Liver (tissue), 3 donors: ENCODE data around the gene VIPR2.

Experiments
- GABPA ChIP-seq, 2 donors: IDR thresholded peaks in 1 of 2; conservative IDR thresholded peaks in 1 of 2; 2 replicates each; pipeline ENCODE4 v1.6.1; 2016; ENCODE audit warnings: antibody characterized with exemption in 2 of 2, mild to moderate bottlenecking in 1 of 2, moderate library complexity in 1 of 2
- JUND ChIP-seq, 2 donors: IDR thresholded peaks; 2 replicates each; pipeline ENCODE4 v1.6.1; 2016; ENCODE audit warnings: antibody characterized with exemption in 2 of 2
- REST ChIP-seq: IDR thresholded peaks from 2 replicates; pipeline ENCODE4 v1.6.1; 2016; ENCODE audit warnings: antibody characterized with exemption, mild to moderate bottlenecking
- SP1 ChIP-seq: IDR thresholded peaks from 2 replicates; pipeline ENCODE4 v1.6.1; 2018; ENCODE audit warnings: antibody characterized with exemption, mild to moderate bottlenecking
- ZBTB33 ChIP-seq: IDR thresholded peaks from 2 replicates; pipeline ENCODE4 v1.6.1; 2016; ENCODE audit warnings: antibody characterized with exemption
- TF ChIP-seq, protein P1 (sequence below): fragments of 150-350 bp; IDR thresholded peaks from 2 replicates; pipeline ENCODE4 v1.5.1; 2017; ENCODE audit warnings: improper control_type of control experiment, low read depth, low read length; ENCODE audit not compliant: missing input control
- donor health status: healthy.
- donor health status: healthy.

GRCh38 chr7:159125104-159125954, 19.3 kb downstream of the VIPR2 start:
- TF ChIP-seq REST (no peak), JUND (IDR thresholded peaks at IDR 0.05) (no peak), ZBTB33 (no peak), GABPA (IDR thresholded peaks at IDR 0.05 in 1 of 2, conservative IDR thresholded peaks at IDR 0.05 in 1 of 2) (no peak), SP1 (no peak)
- TF ChIP-seq, protein P1, sequence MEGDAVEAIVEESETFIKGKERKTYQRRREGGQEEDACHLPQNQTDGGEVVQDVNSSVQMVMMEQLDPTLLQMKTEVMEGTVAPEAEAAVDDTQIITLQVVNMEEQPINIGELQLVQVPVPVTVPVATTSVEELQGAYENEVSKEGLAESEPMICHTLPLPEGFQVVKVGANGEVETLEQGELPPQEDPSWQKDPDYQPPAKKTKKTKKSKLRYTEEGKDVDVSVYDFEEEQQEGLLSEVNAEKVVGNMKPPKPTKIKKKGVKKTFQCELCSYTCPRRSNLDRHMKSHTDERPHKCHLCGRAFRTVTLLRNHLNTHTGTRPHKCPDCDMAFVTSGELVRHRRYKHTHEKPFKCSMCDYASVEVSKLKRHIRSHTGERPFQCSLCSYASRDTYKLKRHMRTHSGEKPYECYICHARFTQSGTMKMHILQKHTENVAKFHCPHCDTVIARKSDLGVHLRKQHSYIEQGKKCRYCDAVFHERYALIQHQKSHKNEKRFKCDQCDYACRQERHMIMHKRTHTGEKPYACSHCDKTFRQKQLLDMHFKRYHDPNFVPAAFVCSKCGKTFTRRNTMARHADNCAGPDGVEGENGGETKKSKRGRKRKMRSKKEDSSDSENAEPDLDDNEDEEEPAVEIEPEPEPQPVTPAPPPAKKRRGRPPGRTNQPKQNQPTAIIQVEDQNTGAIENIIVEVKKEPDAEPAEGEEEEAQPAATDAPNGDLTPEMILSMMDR, result no peak
